Measurements from ENCODE around the gene S1PR5. TPM values are rescaled to one million over a fixed set of nuclear protein-coding genes. Genes with fewer than 3 reads are reported as not detected.

Gene S1PR5
- total and polyA plus RNA-seq, 4 donors, result 0.17 to 0.56 (median 0.34) TPM

- peak; percentile 99 for DNase-seq (ENCODE audit: low spot score)
- Histone ChIP-seq H3K9me3 (ENCODE audit: control insufficient read depth in 4 of 4, low read length in 3 of 4) (no peaks in the 10 kb centered on the region), H3K4me1 (ENCODE audit: control insufficient read depth in 4 of 4, insufficient read depth in 4 of 4, low read length in 3 of 4) (peaks cover 11 to 41% (median 23%) of the 10 kb centered on the region in 4 donors), H3K4me3 (ENCODE audit: low read depth in 1 of 3, low read length in 3 of 3) (peak within 1 kb of the TSS; percentile 41 to 88 (median 76)), H3K27me3 (ENCODE audit: control insufficient read depth in 4 of 4, insufficient read depth in 4 of 4, low read length in 3 of 4) (no peaks in the 10 kb centered on the region), H3K27ac (ENCODE audit: low read depth in 1 of 2, low read length in 2 of 2) (peak within 1 kb of the TSS; percentile 80 to 89), H3K36me3 (ENCODE audit: control insufficient read depth in 4 of 4, insufficient read depth in 3 of 4, low read depth in 1 of 4, low read length in 3 of 4) (peaks cover 0 to 8% (median under 1%) of the 10 kb centered on the region in 4 donors), H3K9ac (ENCODE audit: low read depth in 1 of 2, low read length in 2 of 2) (peak within 1 kb of the TSS; percentile 52 to 57)
- peak; percentile 41 for TF ChIP-seq CTCF (IDR thresholded peaks at IDR 0.05; ENCODE audit: low read depth, low read length, missing input control)
- TF ChIP-seq GABPA (IDR thresholded peaks at IDR 0.05 in 1 of 2, conservative IDR thresholded peaks at IDR 0.05 in 1 of 2), result peak in 1 of 2 donors; percentile 63
- TF ChIP-seq FOXA2 (IDR thresholded peaks at IDR 0.05), result no peak
- TF ChIP-seq RXRA (IDR thresholded peaks at IDR 0.05), result peak; percentile 18 to 22
- TF ChIP-seq YY1 (IDR thresholded peaks at IDR 0.05), result peak; percentile 89
- peak; percentile 56 to 65 for TF ChIP-seq EGR1 (IDR thresholded peaks at IDR 0.05; ENCODE audit: low read depth in 2 of 2)
- TF ChIP-seq SP1 (IDR thresholded peaks at IDR 0.05), result peak; percentile 84
- no peak for TF ChIP-seq REST (IDR thresholded peaks at IDR 0.05)
- WGBS, result under 1% methylated on average over 94 of the region's 94 CpGs
Measured at GRCh38 chr19:10565567-10566407, 48.5 kb upstream of the S1PR5 start, which contains the start of gene KRI1. KRI1 (minus strand) TSS chr19:10566010; CDS start chr19:10565999, 11 bp downstream.

- Histone ChIP-seq H3K4me1 (ENCODE audit: control insufficient read depth in 4 of 4, insufficient read depth in 4 of 4, low read length in 3 of 4) (peaks cover 11 to 41% (median 23%) of the 10 kb centered on the region in 4 donors), H3K4me3 (ENCODE audit: low read depth in 1 of 3, low read length in 3 of 3) (peak overlapping the region; percentile 41 to 88 (median 76))
- DNase-seq (ENCODE audit: low spot score), result peak; percentile 59
Measured at GRCh38 chr19:10565028-10565566, 47.9 kb upstream of the S1PR5 start.

More at GRCh38 chr19:10565028-10565566, 47.9 kb upstream of the S1PR5 start:
- WGBS, result 40% methylated on average over 10 of the region's 10 CpGs
- Histone ChIP-seq H3K27me3 (ENCODE audit: control insufficient read depth in 4 of 4, insufficient read depth in 4 of 4, low read length in 3 of 4) (no peaks in the 10 kb centered on the region), H3K36me3 (ENCODE audit: control insufficient read depth in 4 of 4, insufficient read depth in 3 of 4, low read depth in 1 of 4, low read length in 3 of 4) (peaks cover 0 to 13% (median 6%) of the 10 kb centered on the region in 4 donors), H3K9me3 (ENCODE audit: control insufficient read depth in 4 of 4, low read length in 3 of 4) (no peaks in the 10 kb centered on the region), H3K9ac (ENCODE audit: low read depth in 1 of 2, low read length in 2 of 2) (peak overlapping the region; percentile 52 to 57), H3K27ac (ENCODE audit: low read depth in 1 of 2, low read length in 2 of 2) (peak overlapping the region; percentile 43 to 89)
- TF ChIP-seq HNF4G (IDR thresholded peaks at IDR 0.05), result no peak
- no peak for TF ChIP-seq SP1 (IDR thresholded peaks at IDR 0.05)
- TF ChIP-seq EGR1 (IDR thresholded peaks at IDR 0.05; ENCODE audit: low read depth in 2 of 2), result no peak
- no peak for TF ChIP-seq MAX (IDR thresholded peaks at IDR 0.05)
- TF ChIP-seq FOXA2 (IDR thresholded peaks at IDR 0.05), result no peak
- TF ChIP-seq TAF1 (conservative IDR thresholded peaks at IDR 0.05), result no peak
- no peak for TF ChIP-seq CTCF (IDR thresholded peaks at IDR 0.05; ENCODE audit: low read depth, low read length, missing input control)
- no peak for TF ChIP-seq ATF3 (IDR thresholded peaks at IDR 0.05)
- no peak for TF ChIP-seq JUND (IDR thresholded peaks at IDR 0.05)
- TF ChIP-seq GABPA (IDR thresholded peaks at IDR 0.05 in 1 of 2, conservative IDR thresholded peaks at IDR 0.05 in 1 of 2), result no peak
- TF ChIP-seq NR2F2 (IDR thresholded peaks at IDR 0.05), result no peak
- TF ChIP-seq YY1 (IDR thresholded peaks at IDR 0.05), result no peak
- no peak for TF ChIP-seq RXRA (IDR thresholded peaks at IDR 0.05)
- no peak for TF ChIP-seq RAD21 (IDR thresholded peaks at IDR 0.05)
- no peak for TF ChIP-seq FOXA1 (IDR thresholded peaks at IDR 0.05)

All from liver (tissue), 9 donors.